ENCODE data around the gene SRSF5.

DNA sequence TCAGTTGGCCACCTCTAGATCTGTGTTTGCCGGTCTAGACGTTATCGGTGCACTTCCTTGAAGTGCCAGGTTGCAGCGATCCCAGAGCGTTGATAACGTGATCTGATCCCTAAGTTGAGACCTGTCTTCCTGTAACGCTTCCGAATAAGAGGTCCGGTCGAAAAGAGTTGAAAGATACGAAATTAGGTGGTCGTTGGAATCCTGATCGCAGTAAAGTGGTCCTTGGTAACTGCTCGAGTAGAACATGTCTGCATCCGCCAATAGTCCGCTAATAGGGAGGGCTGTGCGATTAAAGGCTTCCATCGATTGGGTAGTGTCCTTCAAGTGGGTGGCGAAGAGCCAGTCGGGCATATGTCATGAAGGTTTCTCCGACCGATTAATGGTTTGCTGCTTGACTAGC, 2.7 kb downstream of the SRSF5 start:
- TF ChIP-seq, protein P1, sequence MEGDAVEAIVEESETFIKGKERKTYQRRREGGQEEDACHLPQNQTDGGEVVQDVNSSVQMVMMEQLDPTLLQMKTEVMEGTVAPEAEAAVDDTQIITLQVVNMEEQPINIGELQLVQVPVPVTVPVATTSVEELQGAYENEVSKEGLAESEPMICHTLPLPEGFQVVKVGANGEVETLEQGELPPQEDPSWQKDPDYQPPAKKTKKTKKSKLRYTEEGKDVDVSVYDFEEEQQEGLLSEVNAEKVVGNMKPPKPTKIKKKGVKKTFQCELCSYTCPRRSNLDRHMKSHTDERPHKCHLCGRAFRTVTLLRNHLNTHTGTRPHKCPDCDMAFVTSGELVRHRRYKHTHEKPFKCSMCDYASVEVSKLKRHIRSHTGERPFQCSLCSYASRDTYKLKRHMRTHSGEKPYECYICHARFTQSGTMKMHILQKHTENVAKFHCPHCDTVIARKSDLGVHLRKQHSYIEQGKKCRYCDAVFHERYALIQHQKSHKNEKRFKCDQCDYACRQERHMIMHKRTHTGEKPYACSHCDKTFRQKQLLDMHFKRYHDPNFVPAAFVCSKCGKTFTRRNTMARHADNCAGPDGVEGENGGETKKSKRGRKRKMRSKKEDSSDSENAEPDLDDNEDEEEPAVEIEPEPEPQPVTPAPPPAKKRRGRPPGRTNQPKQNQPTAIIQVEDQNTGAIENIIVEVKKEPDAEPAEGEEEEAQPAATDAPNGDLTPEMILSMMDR (conservative IDR thresholded peaks at IDR 0.05), result no peak
- no peak for TF ChIP-seq EZH2 (IDR thresholded peaks at IDR 0.05; ENCODE audit: low read depth)
